HFF-Myc (cell line): ENCODE results near the gene PLEKHG3.

Experiments used
- DNase-seq: peaks from one replicate; pipeline ENCODE4 v3.0.0-alpha.2; 2011; ENCODE audit warnings: low read depth; ENCODE audit errors: extremely low read depth
- H3K4me3 ChIP-seq: replicated peaks from 2 replicates; pipeline ENCODE4 v1.5.1; 2011; ENCODE audit warnings: low read depth, mild to moderate bottlenecking, control low read depth, low read length
- TF ChIP-seq, protein P1 (sequence below): IDR thresholded peaks from 2 replicates; pipeline ENCODE4 v1.5.1; 2012; ENCODE audit warnings: mild to moderate bottlenecking, low read depth, low read length, control low read depth; ENCODE audit errors: missing control alignments

Gene PLEKHG3

GRCh38 chr14:64763801-64764621 is 59.8 kb downstream of the PLEKHG3 start:
- TF ChIP-seq, protein P1, sequence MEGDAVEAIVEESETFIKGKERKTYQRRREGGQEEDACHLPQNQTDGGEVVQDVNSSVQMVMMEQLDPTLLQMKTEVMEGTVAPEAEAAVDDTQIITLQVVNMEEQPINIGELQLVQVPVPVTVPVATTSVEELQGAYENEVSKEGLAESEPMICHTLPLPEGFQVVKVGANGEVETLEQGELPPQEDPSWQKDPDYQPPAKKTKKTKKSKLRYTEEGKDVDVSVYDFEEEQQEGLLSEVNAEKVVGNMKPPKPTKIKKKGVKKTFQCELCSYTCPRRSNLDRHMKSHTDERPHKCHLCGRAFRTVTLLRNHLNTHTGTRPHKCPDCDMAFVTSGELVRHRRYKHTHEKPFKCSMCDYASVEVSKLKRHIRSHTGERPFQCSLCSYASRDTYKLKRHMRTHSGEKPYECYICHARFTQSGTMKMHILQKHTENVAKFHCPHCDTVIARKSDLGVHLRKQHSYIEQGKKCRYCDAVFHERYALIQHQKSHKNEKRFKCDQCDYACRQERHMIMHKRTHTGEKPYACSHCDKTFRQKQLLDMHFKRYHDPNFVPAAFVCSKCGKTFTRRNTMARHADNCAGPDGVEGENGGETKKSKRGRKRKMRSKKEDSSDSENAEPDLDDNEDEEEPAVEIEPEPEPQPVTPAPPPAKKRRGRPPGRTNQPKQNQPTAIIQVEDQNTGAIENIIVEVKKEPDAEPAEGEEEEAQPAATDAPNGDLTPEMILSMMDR, result no peak
- DNase-seq, result no peak

GRCh38 chr14:64764641-64765520 is 60.7 kb downstream of the PLEKHG3 start:
- no peak for DNase-seq
- TF ChIP-seq, protein P1, result peak; percentile 91
- no peak overlapping the region for H3K4me3 ChIP-seq

More at GRCh38 chr14:64763801-64764621, 59.8 kb downstream of the PLEKHG3 start:
- H3K4me3 ChIP-seq, result no peak overlapping the region

DNA sequence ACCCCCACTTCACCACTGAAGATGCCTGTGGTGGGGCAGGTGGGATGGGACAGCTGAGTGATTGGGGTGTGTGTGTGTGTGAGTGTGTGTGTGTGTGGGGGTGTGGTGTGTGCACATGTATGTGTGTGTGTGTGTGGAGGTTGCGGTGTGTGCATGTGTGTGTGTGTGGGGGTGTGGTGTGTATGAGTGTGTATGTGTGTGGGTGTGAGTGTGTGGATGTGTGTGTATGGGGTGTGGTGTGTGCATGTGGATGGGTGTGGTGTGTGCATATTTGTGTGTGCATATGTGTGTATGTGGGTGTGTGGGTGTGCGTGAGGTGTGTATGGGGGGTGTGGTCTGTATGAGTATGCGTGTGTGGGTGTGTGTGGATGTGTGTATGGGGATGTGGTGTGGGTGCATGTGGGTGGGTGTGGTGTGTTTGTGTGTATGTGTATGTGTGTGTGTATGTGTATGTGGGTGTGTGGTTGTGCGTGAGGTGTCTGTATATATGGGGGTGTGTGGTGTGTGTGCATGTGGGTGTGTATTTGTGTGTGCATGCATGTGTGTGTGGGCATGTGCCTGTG is 61.6 kb downstream of the PLEKHG3 start:
- no peak overlapping the region for H3K4me3 ChIP-seq
- TF ChIP-seq, protein P1, result no peak
- no peak for DNase-seq

DNA sequence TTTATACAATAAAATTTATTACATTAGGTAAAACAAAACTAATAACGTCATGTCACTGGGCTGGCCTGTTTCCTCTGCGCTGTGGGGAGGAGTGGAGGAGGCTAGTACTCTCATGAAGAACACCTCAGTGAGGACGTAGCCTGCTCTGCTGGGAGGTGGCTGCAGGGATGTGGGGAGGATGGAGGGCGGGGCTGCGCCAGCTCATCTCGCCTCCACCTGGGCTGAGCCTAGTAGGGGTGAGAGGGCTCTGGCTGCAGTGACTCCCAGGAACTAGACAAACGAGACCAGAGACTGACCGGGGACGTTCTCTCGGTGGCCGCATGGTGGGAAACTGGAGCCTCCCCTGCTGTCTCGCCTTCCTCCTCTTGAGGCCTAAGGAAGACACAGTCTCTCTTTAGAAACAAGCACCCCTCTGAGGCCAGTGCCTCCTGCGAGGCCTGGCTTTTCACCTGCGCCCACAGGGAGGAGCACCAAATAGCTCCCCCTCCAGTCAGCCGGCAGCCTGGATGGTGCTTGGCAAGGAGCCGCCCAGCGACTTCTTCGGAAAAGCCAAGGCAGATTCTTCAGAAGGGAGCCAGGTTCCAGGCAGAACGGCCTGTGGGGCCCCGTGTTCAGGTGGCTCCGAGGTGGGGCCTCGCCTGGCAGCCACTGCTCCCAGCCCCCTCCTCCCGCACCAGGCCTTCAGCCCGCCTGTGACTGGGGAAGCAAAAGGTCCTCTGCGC is 62.4 kb downstream of the PLEKHG3 start:
- TF ChIP-seq, protein P1, result no peak
- no peak overlapping the region for H3K4me3 ChIP-seq
- DNase-seq, result no peak

DNA sequence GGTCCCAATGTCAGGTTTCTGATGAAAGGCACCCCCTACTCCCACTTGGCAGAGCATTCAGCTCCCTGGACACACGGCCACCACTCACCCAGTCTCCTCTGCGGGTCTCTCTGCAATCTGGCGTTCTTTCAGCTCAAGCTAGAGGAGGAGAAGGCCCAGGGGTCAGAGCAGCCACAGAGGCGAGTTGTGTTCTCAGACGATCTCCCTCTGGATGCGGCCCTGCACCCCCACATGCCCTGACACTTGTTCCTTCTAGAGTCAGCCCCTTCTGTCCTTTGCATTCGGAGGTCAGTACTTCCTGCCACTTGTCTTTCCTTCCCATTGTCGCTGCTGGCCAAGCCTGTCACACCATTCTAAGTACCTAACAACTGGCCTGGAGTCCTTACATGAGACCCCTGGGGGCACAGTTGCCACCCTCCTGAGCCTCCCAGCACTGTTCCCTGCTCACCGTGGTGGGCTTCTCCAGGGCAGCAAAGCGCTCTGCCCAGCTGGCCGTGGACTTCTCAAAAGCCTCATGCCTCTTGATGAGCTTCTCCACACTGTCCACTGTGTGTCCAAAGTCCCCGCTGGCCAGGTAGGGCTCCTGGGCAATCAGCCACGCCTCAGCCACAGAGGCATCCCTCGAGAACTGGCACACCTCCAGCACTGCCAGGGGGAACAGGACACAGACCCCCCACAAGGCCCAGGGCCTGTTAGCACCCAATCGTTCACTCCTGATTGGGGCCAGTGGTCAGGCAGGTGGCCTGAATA is 63.2 kb downstream of the PLEKHG3 start:
- DNase-seq, result no peak
- TF ChIP-seq, protein P1, result no peak
- H3K4me3 ChIP-seq, result no peak overlapping the region
